GM12878 (cell line): ENCODE measurements around the gene CD180. TPM values are rescaled to one million over a fixed set of nuclear protein-coding genes. Genes with fewer than 3 reads are reported as not detected.

Experiments used
- ATAC-seq: fragments of 200-7000 bp; cut with Tn5 transposase; 3 replicates; pipeline ENCODE4 v1.9.1; 2020; ENCODE audit warnings: mild to moderate bottlenecking, moderate library complexity
- BruUV-seq: library from RNA; stranded (reverse); fragments of 400-500 nt; replicated peaks from 2 replicates; lab custom pipeline; 2021; lab: Mats Ljungman, UMichigan
- CTCF ChIA-PET: fragments of 300-600 bp; sonication (Branson Sonifier 250); formaldehyde crosslinking; extraction: SDS; loops from one replicate; lab custom pipeline; 2021; ENCODE audit warnings: inconsistent platforms; lab: Yijun Ruan, JAX
- POLR2A ChIA-PET: fragments of 350-600 bp; formaldehyde crosslinking; extraction: SDS; loops from one replicate; lab custom pipeline; 2021; ENCODE audit warnings: inconsistent platforms; lab: Charles Lee
- RAD21 ChIA-PET: fragments of 300-600 bp; sonication (Branson Sonifier 250); formaldehyde crosslinking; loops from one replicate; lab custom pipeline; 2023; ENCODE audit warnings: antibody characterized with exemption; ENCODE audit not compliant: unreplicated experiment; lab: Charles Lee
- SMC1A ChIA-PET: fragments of 300-600 bp; sonication (Branson Sonifier 250); formaldehyde crosslinking; loops from one replicate; lab custom pipeline; 2023; ENCODE audit not compliant: unreplicated experiment, uncharacterized antibody; lab: Charles Lee
- DNase-seq: peaks from one replicate; pipeline ENCODE4 v3.0.0-alpha.2; 2011; ENCODE audit warnings: low read depth, low spot score
- FAIRE-seq: peaks from 3 replicates; lab custom pipeline; 2011; peaks lifted over from hg19 to GRCh38; lab: Jason Lieb, UNC
- H2AFZ ChIP-seq: 2 replicates; pipeline ENCODE4 v1.6.0; 2011; ENCODE audit warnings: low read depth, low read length, control low read depth; ENCODE audit not compliant: control insufficient read depth
- H3K27ac ChIP-seq: 2 replicates; pipeline ENCODE4 v1.5.1; 2011; ENCODE audit warnings: control low read depth; ENCODE audit not compliant: control insufficient read depth, insufficient read depth
- H3K27me3 ChIP-seq, 2 experiments: replicated peaks in 1 of 2; 2 replicates each; pipeline versions ENCODE4 v1.6.0 to v1.6.1; 2011; ENCODE audit warnings: low read length in 1 of 2; ENCODE audit not compliant: control insufficient read depth in 2 of 2, insufficient read depth in 2 of 2
- H3K36me3 ChIP-seq, 2 experiments: 2 replicates each; pipeline ENCODE4 v1.5.1; 2011; ENCODE audit warnings: low read length in 1 of 2; ENCODE audit not compliant: control insufficient read depth in 2 of 2, insufficient read depth in 2 of 2
- H3K4me1 ChIP-seq: 2 replicates; pipeline ENCODE4 v1.6.1; 2011; ENCODE audit warnings: mild to moderate bottlenecking, low read length, moderate library complexity, mixed read lengths; ENCODE audit not compliant: control insufficient read depth, insufficient read depth
- H3K4me2 ChIP-seq: 2 replicates; pipeline ENCODE4 v1.6.0; 2011; ENCODE audit warnings: control low read depth; ENCODE audit not compliant: control insufficient read depth, insufficient read depth
- H3K4me3 ChIP-seq: fragments of 200-600 bp; sonication (generic); 2 replicates; pipeline ENCODE4 v1.5.1; 2016
- H3K79me2 ChIP-seq: 2 replicates; pipeline ENCODE4 v1.6.0; 2011; ENCODE audit warnings: low read length; ENCODE audit not compliant: control insufficient read depth, insufficient read depth
- H3K9ac ChIP-seq: 2 replicates; pipeline ENCODE4 v1.8.0; 2011; ENCODE audit warnings: low read length, control low read depth, mixed read lengths; ENCODE audit not compliant: control insufficient read depth, insufficient read depth
- H3K9me3 ChIP-seq: replicated peaks from 3 replicates; pipeline ENCODE4 v1.5.1; 2011; ENCODE audit warnings: mild to moderate bottlenecking, low read length; ENCODE audit not compliant: control insufficient read depth, insufficient read depth
- H4K20me1 ChIP-seq: 2 replicates; pipeline ENCODE4 v1.6.0; 2011; ENCODE audit not compliant: control insufficient read depth, insufficient read depth
- BCLAF1 ChIP-seq: fragments of 450-650 bp; IDR thresholded peaks from 2 replicates; pipeline ENCODE4 v1.6.1; 2017; ENCODE audit warnings: antibody characterized with exemption, mild to moderate bottlenecking, moderate library complexity
- SRF ChIP-seq, 2 experiments: IDR thresholded peaks; 2 replicates each; pipeline ENCODE4 v1.6.1; 2011; ENCODE audit warnings: low read depth in 2 of 2, low read length in 2 of 2, mild to moderate bottlenecking in 1 of 2, moderate library complexity in 1 of 2
- TAF1 ChIP-seq: IDR thresholded peaks from 2 replicates; pipeline ENCODE4 v1.6.1; 2011; ENCODE audit warnings: mild to moderate bottlenecking, low read depth, low read length, borderline replicate concordance
- WGBS: methylation state at CpG from one replicate; pipeline ENCODE4 v1.1.6; 2016; ENCODE audit warnings: low lambda C conversion rate; ENCODE audit not compliant: insufficient replicate concordance, insufficient coverage; ENCODE audit errors: missing lambda C conversion rate; 5-methylcytosine and 5-hydroxymethylcytosine counted together
- in situ Hi-C: fragments of 300-500 bp; cut with MboI; formaldehyde crosslinking; loops from 9 replicates; pipeline ENCODE4 v1.14.3; 2018; ENCODE audit warnings: mixed read lengths
- intact Hi-C: fragments of 100-400 bp; cut with micrococcal nuclease; formaldehyde crosslinking; loops from one replicate; pipeline ENCODE4 v1.14.2; 2022; ENCODE audit not compliant: unreplicated experiment
- polyA plus RNA-seq, 11 experiments: library from polyadenylated mRNA; depleted of rRNA in 4 of 11; unstranded in 6 of 11; stranded (reverse) in 5 of 11; fragments of >200 nt; fragmentation: Nextera tagmentation in 4 of 11; fragmentation: Illumina TruSeq in 1 of 11; extraction: Ambion mirVana in 4 of 11; extraction: Trizol in 1 of 11; gene quantifications; 1 replicate in 1 of 11; 2 replicates in 10 of 11; pipeline versions ENCODE4 v1.2.1 to v1.2.3, GENCODE V29; 2011 to 2016; ENCODE audit warnings: inconsistent platforms in 2 of 11, missing spikeins in 2 of 11, low read depth in 1 of 11
- total RNA-seq, 4 experiments: library from RNA; depleted of rRNA in 3 of 4; stranded (reverse); fragments of >200 nt in 3 of 4; fragmentation: Illumina TruSeq in 1 of 4; extraction: Trizol in 1 of 4; gene quantifications; 2 replicates each; pipeline versions ENCODE4 v1.2.1 to v1.2.3, GENCODE V29; 2013 to 2021

Gene CD180
- total and polyA plus RNA-seq, 10 of the 15 experiments (the other 5 are each of a cell fraction or from before 2014, with no cell fraction given): 0.22 to 9.7 (median 2.9) TPM

- BruUV-seq: no TSS peak
- H3K4me1 ChIP-seq: peaks cover 64% of the 10 kb centered on the region
- in situ Hi-C loops: loop anchor here (25.0 kb wide), 1 partner anchor 394 kb away; no protein-coding TSS in a partner anchor
- H3K9me3 ChIP-seq: no peaks in the 10 kb centered on the region
- POLR2A ChIA-PET: interaction anchor here (0.7 to 1.2 kb wide), 3 partner anchors 16 to 48 kb away, joined by 3 read pairs; no protein-coding TSS in a partner anchor
- H3K27me3 ChIP-seq: no peaks in the 10 kb centered on the region
- CTCF ChIA-PET: interaction anchor here (1.3 to 10.0 kb wide), 10 partner anchors 9 to 900 kb away, joined by 5 to 137 read pairs (median 6); partner anchors contain the start of gene CD180
- no peak overlapping the region for H2AFZ ChIP-seq
- H3K9ac ChIP-seq: peak overlapping the region; percentile 64
- H3K4me2 ChIP-seq: peak overlapping the region; percentile 94
- H4K20me1 ChIP-seq: no peaks in the 10 kb centered on the region
- no peaks in the 10 kb centered on the region for H3K36me3 ChIP-seq
- peak; percentile 18 for FAIRE-seq
- intact Hi-C loops: loop anchor here (5.0 to 10.0 kb wide), 4 partner anchors 142 to 899 kb away; no protein-coding TSS in a partner anchor
- SMC1A ChIA-PET: interaction anchor here (0.9 to 5.7 kb wide), 13 partner anchors 9 to 898 kb away, joined by 3 to 29 read pairs (median 4); no protein-coding TSS in a partner anchor
- peak; percentile 14 for ATAC-seq
- no peaks in the 10 kb centered on the region for H3K79me2 ChIP-seq
- peak overlapping the region; percentile 20; the same call in 1 of the 2 replicates for H3K4me3 ChIP-seq
- TF ChIP-seq TAF1 (no peak), SRF (IDR thresholded peaks at IDR 0.05; ENCODE audit: low read depth in 2 of 2, low read length in 2 of 2) (0 out of 4 replicates have a peak, but pooled peaks of 1 of the 2 experiments have one; percentile 59), BCLAF1 (no peak)
- WGBS: 3% methylated on average over 2 of the region's 2 CpGs
- H3K27ac ChIP-seq: peak overlapping the region; percentile 94
- RAD21 ChIA-PET: interaction anchor here (1.2 to 5.8 kb wide), 7 partner anchors 9 to 49 kb away, joined by 4 to 71 read pairs (median 5); no protein-coding TSS in a partner anchor
- DNase-seq: no peak
These were observed 9.9 kb upstream of the CD180 start for GRCh38 chr5:67206461-67206860.
